ENCODE data around the gene DNAJC30. TPM values are rescaled to one million over a fixed set of nuclear protein-coding genes. Genes with fewer than 3 reads are reported as not detected.

Gene DNAJC30
- total RNA-seq, 2 experiments from 2014 or later: 6.7 to 7.0 TPM

DNA sequence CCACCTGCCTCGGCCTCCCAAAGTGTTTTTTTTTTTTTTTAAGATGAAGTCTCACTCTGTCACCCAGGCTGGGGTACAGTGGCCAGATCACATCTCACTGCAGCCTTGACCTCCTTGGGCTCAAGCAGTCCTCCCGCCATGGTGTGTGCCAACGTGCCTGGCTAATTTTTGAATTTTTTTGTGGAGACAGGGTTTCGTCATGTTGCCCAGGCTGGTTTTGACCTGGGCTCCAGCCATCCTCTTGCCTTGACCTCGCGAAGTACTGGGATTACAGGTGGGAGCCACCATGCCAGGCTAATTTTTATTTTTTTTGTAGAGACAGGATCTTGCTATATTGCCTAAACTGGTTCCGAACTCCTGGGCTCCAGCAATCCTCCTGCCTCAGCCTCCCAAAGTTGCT lies 49.9 kb downstream of the DNAJC30 start:
- TF ChIP-seq, protein P1, sequence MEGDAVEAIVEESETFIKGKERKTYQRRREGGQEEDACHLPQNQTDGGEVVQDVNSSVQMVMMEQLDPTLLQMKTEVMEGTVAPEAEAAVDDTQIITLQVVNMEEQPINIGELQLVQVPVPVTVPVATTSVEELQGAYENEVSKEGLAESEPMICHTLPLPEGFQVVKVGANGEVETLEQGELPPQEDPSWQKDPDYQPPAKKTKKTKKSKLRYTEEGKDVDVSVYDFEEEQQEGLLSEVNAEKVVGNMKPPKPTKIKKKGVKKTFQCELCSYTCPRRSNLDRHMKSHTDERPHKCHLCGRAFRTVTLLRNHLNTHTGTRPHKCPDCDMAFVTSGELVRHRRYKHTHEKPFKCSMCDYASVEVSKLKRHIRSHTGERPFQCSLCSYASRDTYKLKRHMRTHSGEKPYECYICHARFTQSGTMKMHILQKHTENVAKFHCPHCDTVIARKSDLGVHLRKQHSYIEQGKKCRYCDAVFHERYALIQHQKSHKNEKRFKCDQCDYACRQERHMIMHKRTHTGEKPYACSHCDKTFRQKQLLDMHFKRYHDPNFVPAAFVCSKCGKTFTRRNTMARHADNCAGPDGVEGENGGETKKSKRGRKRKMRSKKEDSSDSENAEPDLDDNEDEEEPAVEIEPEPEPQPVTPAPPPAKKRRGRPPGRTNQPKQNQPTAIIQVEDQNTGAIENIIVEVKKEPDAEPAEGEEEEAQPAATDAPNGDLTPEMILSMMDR (IDR thresholded peaks at IDR 0.05): no peak
- DNase-seq (no peak), ATAC-seq (no peak)
- intact Hi-C loops (cut with micrococcal nuclease): no loop called here
- Mint-ChIP-seq H3K27me3 (peaks cover 21% of the 10 kb centered on the region), H3K4me1 (ENCODE audit: low read depth) (peaks cover 5% of the 10 kb centered on the region), H3K27ac (no peak overlapping the region), H3K4me3 (no peak overlapping the region), H3K9me3 (no peaks in the 10 kb centered on the region), H3K36me3 (ENCODE audit: low read depth) (no peaks in the 10 kb centered on the region)
- POLR2A ChIA-PET: no interaction called here
- CTCF ChIA-PET: interaction anchor here (1.1 kb wide), 1 partner anchor 26 kb away, joined by 7 read pairs; no protein-coding TSS in a partner anchor

DNA sequence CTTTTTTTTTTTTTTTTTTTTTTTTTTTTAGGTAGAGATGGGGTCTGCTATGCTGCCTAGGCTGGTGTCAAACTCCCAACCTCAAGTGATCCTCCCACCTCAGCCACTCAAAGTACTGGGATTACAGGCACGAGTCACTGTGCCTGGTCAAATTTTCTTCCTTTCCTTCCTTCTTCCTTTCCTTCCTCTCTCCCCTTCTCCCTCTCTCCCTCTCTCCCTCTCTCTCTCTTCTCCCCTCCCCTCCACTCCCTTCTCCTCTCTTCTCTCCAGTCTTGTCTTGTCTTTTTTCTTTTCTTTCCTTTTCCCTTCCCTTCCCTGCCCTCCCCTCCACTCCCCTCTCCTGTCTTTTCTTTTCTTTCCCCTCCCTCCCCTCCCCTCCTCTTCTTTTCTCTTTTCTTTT lies 51.7 kb downstream of the DNAJC30 start:
- Mint-ChIP-seq H3K27me3 (peaks cover 33% of the 10 kb centered on the region), H3K27ac (no peak overlapping the region), H3K4me1 (ENCODE audit: low read depth) (peaks cover 5% of the 10 kb centered on the region), H3K9me3 (no peaks in the 10 kb centered on the region), H3K36me3 (ENCODE audit: low read depth) (no peaks in the 10 kb centered on the region), H3K4me3 (no peak overlapping the region)
- TF ChIP-seq, protein P1 (IDR thresholded peaks at IDR 0.05): no peak
- ChIA-PET POLR2A (interaction anchor here (0.8 kb wide), 1 partner anchor 15 kb away, joined by 3 read pairs; no protein-coding TSS in a partner anchor), CTCF (interaction anchor here (0.8 to 0.9 kb wide), 2 partner anchors 13 to 25 kb away, joined by 3 to 4 read pairs; no protein-coding TSS in a partner anchor)
- DNase-seq: no peak
- intact Hi-C loops (cut with micrococcal nuclease): no loop called here
- ATAC-seq: no peak

Small RNAs within 50 kb of the gene (microRNA-seq; reads per million reads assigned to microRNA genes)
- not detected for gene MIR4284 (ENCODE audit: borderline microRNAs expressed, borderline replicate concordance)

Other genes starting within 250 kb of the DNAJC30 start
- under 1 TPM in 1 of 2 experiments, not detected in 1; 0.43 TPM for gene FZD9, start 249.7 kb downstream of the DNAJC30 start, total RNA-seq
- 10 to 100 TPM; 82.4 to 82.6 TPM for gene BAZ1B, start 161.2 kb downstream of the DNAJC30 start, total RNA-seq
- gene BCL7B, start 125.8 kb downstream of the DNAJC30 start, total RNA-seq: 10 to 100 TPM; 42.9 to 50.6 TPM
- 10 to 100 TPM; 29.6 to 30.7 TPM for gene TBL2, start 104.9 kb downstream of the DNAJC30 start, total RNA-seq
- gene MLXIPL, start 58.9 kb downstream of the DNAJC30 start, total RNA-seq: not detected
- 1 to 10 TPM in 1 of 2 experiments, under 1 TPM in 1; 0.87 to 1.1 TPM for gene VPS37D, start 15.6 kb downstream of the DNAJC30 start, total RNA-seq
- 100 to 1,000 TPM; 108 TPM for gene BUD23, start 144 bp upstream of the DNAJC30 start, total RNA-seq
- 10 to 100 TPM; 11.4 to 11.5 TPM for gene STX1A, start 36.2 kb upstream of the DNAJC30 start, total RNA-seq
- gene ABHD11, start 55.3 kb upstream of the DNAJC30 start, total RNA-seq: 10 to 100 TPM; 19.0 to 21.5 TPM
- not detected for gene CLDN3, start 86.8 kb upstream of the DNAJC30 start, total RNA-seq
- gene CLDN4, start 147.5 kb upstream of the DNAJC30 start, total RNA-seq: under 1 TPM; 0.20 to 0.72 TPM
- not detected for gene METTL27, start 159.1 kb upstream of the DNAJC30 start, total RNA-seq
- not detected for gene TMEM270, start 177.7 kb upstream of the DNAJC30 start, total RNA-seq

All from activated CD8-positive, alpha-beta T cell treated with anti-CD3 and anti-CD28 coated beads for 36 hours (primary cell).